Neural progenitor cell (in vitro differentiated cells): ENCODE measurements around the gene BAZ1A. TPM values are rescaled to one million over a fixed set of nuclear protein-coding genes. Genes with fewer than 3 reads are reported as not detected.
A peak's percentile ranks its signal among the peaks of the same experiment; 100 is the strongest.

Experiments
- DNase-seq: peaks from one replicate; pipeline ENCODE4 v3.0.0-alpha.2; 2016; ENCODE audit warnings: low spot score
- H2AFZ ChIP-seq: fragments of 200-600 bp; sonication (generic); replicated peaks from 2 replicates; pipeline ENCODE4 v1.6.1; 2016; ENCODE audit warnings: antibody characterized with exemption
- H3F3A ChIP-seq: fragments of 200-600 bp; sonication (generic); 2 replicates; pipeline ENCODE4 v1.6.1; 2016; ENCODE audit warnings: antibody characterized with exemption, low read depth
- H3K27ac ChIP-seq: fragments of 200-600 bp; sonication (generic); 2 replicates; pipeline ENCODE4 v1.5.1; 2016; ENCODE audit warnings: mild to moderate bottlenecking
- H3K27me3 ChIP-seq: fragments of 200-600 bp; sonication (generic); 2 replicates; pipeline ENCODE4 v1.6.1; 2016; ENCODE audit warnings: mild to moderate bottlenecking, moderate library complexity
- H3K36me3 ChIP-seq: fragments of 200-600 bp; sonication (generic); 2 replicates; pipeline ENCODE4 v1.5.1; 2016
- H3K4me1 ChIP-seq: fragments of 200-600 bp; sonication (generic); 2 replicates; pipeline ENCODE4 v1.6.1; 2016; ENCODE audit warnings: mixed run types
- H3K4me2 ChIP-seq: fragments of 200-600 bp; sonication (generic); 2 replicates; pipeline ENCODE4 v1.6.1; 2016
- H3K4me3 ChIP-seq: fragments of 200-600 bp; sonication (generic); 2 replicates; pipeline ENCODE4 v1.5.1; 2016
- H3K79me2 ChIP-seq: fragments of 200-600 bp; sonication (generic); 2 replicates; pipeline ENCODE4 v1.6.1; 2016; ENCODE audit warnings: low read depth
- H3K9ac ChIP-seq: fragments of 200-600 bp; sonication (generic); 2 replicates; pipeline ENCODE4 v1.6.1; 2016
- H3K9me3 ChIP-seq: fragments of 200-600 bp; sonication (generic); 2 replicates; pipeline ENCODE4 v1.5.1; 2016; ENCODE audit warnings: low read depth
- H4K20me1 ChIP-seq: fragments of 200-600 bp; sonication (generic); 2 replicates; pipeline ENCODE4 v1.6.1; 2016; ENCODE audit warnings: low read depth
- H3K27ac Mint-ChIP-seq: 3 replicates; pipeline ENCODE4 v1.8.0; 2021; ENCODE audit warnings: mixed read lengths
- H3K27me3 Mint-ChIP-seq: 2 replicates; pipeline ENCODE4 v1.8.0; 2022; ENCODE audit warnings: low read depth, mild to moderate bottlenecking, inconsistent platforms, moderate library complexity, mixed read lengths; ENCODE audit not compliant: insufficient read depth
- H3K36me3 Mint-ChIP-seq: 3 replicates; pipeline ENCODE4 v1.8.0; 2021; ENCODE audit warnings: mixed read lengths
- H3K4me1 Mint-ChIP-seq: 3 replicates; pipeline ENCODE4 v1.8.0; 2021; ENCODE audit warnings: mixed read lengths
- H3K4me3 Mint-ChIP-seq: 3 replicates; pipeline ENCODE4 v1.8.0; 2021; ENCODE audit warnings: mild to moderate bottlenecking, moderate library complexity, mixed read lengths
- H3K9me3 Mint-ChIP-seq: 3 replicates; pipeline ENCODE4 v1.8.0; 2020; ENCODE audit warnings: mixed read lengths
- EZH2 ChIP-seq: fragments of 200-600 bp; sonication (generic); IDR thresholded peaks from 2 replicates; pipeline ENCODE4 v1.6.1; 2017; ENCODE audit warnings: antibody characterized with exemption, mild to moderate bottlenecking, moderate library complexity
- EZH2phosphoT487 ChIP-seq: fragments of 200-600 bp; sonication (generic); IDR thresholded peaks from 2 replicates; pipeline ENCODE4 v1.6.1; 2017; ENCODE audit warnings: antibody characterized with exemption
- total RNA-seq: library from RNA; depleted of rRNA; stranded (reverse); fragments of >200 nt; gene quantifications from 2 replicates; pipeline ENCODE4 v1.2.3, GENCODE V29; 2015; ENCODE audit warnings: low replicate concordance
- TF ChIP-seq, protein P1 (sequence below): fragments of 200-600 bp; sonication (generic); IDR thresholded peaks from 2 replicates; pipeline ENCODE4 v1.5.1; 2017; ENCODE audit warnings: antibody characterized with exemption, mild to moderate bottlenecking

The BAZ1A gene
- total RNA-seq, 1 donor from 2014 or later, result 11.5 TPM

DNA sequence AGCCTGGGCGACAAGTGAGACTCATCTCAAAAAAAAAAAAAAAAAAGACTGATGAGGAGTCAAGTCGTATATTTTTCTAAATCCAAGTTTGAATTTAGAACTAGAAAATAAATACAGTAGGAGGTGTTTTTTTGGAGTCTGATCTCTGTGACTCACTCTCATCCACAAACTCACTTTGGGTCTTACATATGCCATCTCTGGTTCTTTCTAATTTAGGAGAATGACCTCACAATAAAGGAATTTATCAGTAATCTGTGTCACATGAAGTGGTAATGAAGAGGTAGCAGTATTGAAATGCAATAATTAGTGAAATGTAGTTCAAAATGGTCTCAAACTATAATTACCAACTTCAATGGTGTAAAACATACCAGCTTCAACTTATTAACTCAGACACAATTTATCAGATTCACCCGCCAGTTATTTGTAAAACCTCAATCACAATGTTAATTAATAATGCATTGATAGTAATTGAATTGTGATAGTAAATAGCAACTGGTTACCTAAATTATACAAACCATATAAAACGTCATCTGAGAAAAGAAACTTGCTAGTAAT, 156.3 kb downstream of the BAZ1A start:
- no peaks in the 10 kb centered on the region for H4K20me1 ChIP-seq
- peaks cover 17% of the 10 kb centered on the region for H3F3A ChIP-seq
- no peak overlapping the region for H3K9ac ChIP-seq
- no peak overlapping the region for H3K4me3 Mint-ChIP-seq
- TF ChIP-seq EZH2, result no peak
- TF ChIP-seq, protein P1, sequence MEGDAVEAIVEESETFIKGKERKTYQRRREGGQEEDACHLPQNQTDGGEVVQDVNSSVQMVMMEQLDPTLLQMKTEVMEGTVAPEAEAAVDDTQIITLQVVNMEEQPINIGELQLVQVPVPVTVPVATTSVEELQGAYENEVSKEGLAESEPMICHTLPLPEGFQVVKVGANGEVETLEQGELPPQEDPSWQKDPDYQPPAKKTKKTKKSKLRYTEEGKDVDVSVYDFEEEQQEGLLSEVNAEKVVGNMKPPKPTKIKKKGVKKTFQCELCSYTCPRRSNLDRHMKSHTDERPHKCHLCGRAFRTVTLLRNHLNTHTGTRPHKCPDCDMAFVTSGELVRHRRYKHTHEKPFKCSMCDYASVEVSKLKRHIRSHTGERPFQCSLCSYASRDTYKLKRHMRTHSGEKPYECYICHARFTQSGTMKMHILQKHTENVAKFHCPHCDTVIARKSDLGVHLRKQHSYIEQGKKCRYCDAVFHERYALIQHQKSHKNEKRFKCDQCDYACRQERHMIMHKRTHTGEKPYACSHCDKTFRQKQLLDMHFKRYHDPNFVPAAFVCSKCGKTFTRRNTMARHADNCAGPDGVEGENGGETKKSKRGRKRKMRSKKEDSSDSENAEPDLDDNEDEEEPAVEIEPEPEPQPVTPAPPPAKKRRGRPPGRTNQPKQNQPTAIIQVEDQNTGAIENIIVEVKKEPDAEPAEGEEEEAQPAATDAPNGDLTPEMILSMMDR, result no peak
- TF ChIP-seq EZH2phosphoT487, result no peak
- no peaks in the 10 kb centered on the region for H3K36me3 ChIP-seq
- no peak overlapping the region for H3K27ac ChIP-seq
- H3K27me3 ChIP-seq, result peaks cover 17% of the 10 kb centered on the region
- no peaks in the 10 kb centered on the region for H3K4me1 ChIP-seq
- no peaks in the 10 kb centered on the region for H3K9me3 ChIP-seq
- H3K36me3 Mint-ChIP-seq, result no peaks in the 10 kb centered on the region
- peaks cover 2% of the 10 kb centered on the region for H3K79me2 ChIP-seq
- H3K9me3 Mint-ChIP-seq, result no peaks in the 10 kb centered on the region
- no peak overlapping the region for H3K4me2 ChIP-seq
- no peak for DNase-seq
- no peak overlapping the region for H3K4me3 ChIP-seq
- no peak overlapping the region for H3K27ac Mint-ChIP-seq
- H2AFZ ChIP-seq, result no peak overlapping the region
- H3K27me3 Mint-ChIP-seq, result peaks cover 4% of the 10 kb centered on the region
- H3K4me1 Mint-ChIP-seq, result peaks cover 7% of the 10 kb centered on the region

DNA sequence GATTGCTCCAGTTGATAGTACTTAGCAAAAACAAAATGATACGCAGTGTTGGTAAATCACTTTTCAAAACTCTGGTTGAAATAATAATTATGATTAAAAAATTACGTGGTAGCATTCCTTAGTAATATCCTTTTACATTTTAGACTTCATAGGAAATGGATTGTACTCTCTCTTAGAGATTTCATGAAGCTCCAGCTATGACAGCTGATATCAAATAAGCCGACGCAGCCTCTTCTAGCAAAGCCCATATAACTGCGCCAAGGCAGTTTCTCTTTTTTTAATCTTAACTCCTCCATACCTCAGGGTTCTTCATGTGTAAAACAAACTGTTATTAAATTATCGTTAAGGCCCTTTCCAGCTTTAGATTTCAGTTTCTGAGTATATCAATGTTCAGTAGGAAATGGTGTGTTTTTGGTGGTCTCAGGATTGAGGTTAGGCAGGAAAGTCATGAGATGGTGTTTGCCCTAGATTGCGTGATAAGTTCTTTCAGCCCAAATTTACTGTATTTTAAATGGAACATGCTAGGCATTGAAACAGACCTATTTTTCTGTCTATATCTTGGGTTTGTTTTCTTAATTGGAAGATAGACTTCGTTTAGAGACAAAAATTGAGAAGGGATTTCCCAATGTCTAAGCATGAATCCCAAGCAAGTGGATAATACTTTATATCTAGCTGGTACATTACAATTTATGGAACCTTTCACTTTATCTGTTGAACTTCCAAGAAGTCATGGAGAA, 159.9 kb downstream of the BAZ1A start:
- no peak overlapping the region for H3K27ac Mint-ChIP-seq
- H3K27ac ChIP-seq, result no peak overlapping the region
- no peaks in the 10 kb centered on the region for H3K9me3 Mint-ChIP-seq
- peaks cover 8% of the 10 kb centered on the region for H3K36me3 Mint-ChIP-seq
- peak overlapping the region; percentile 82 for H3K4me3 Mint-ChIP-seq
- H3K4me1 Mint-ChIP-seq, result peaks cover 17% of the 10 kb centered on the region
- H3K4me3 ChIP-seq, result peak overlapping the region; percentile 73
- H2AFZ ChIP-seq, result peak overlapping the region; percentile 91
- no peak overlapping the region for H3K9ac ChIP-seq
- peaks cover 18% of the 10 kb centered on the region for H3F3A ChIP-seq
- TF ChIP-seq EZH2 (no peak), EZH2phosphoT487 (no peak)
- TF ChIP-seq, protein P1, result no peak
- no peak for DNase-seq
- H3K4me1 ChIP-seq, result peaks cover 13% of the 10 kb centered on the region
- peaks cover 2% of the 10 kb centered on the region for H3K27me3 Mint-ChIP-seq
- peaks cover 15% of the 10 kb centered on the region for H3K36me3 ChIP-seq
- H3K4me2 ChIP-seq, result peak overlapping the region; percentile 81
- peaks cover 28% of the 10 kb centered on the region for H3K79me2 ChIP-seq
- H3K27me3 ChIP-seq, result peaks cover 17% of the 10 kb centered on the region
- H3K9me3 ChIP-seq, result no peaks in the 10 kb centered on the region
- H4K20me1 ChIP-seq, result no peaks in the 10 kb centered on the region

DNA sequence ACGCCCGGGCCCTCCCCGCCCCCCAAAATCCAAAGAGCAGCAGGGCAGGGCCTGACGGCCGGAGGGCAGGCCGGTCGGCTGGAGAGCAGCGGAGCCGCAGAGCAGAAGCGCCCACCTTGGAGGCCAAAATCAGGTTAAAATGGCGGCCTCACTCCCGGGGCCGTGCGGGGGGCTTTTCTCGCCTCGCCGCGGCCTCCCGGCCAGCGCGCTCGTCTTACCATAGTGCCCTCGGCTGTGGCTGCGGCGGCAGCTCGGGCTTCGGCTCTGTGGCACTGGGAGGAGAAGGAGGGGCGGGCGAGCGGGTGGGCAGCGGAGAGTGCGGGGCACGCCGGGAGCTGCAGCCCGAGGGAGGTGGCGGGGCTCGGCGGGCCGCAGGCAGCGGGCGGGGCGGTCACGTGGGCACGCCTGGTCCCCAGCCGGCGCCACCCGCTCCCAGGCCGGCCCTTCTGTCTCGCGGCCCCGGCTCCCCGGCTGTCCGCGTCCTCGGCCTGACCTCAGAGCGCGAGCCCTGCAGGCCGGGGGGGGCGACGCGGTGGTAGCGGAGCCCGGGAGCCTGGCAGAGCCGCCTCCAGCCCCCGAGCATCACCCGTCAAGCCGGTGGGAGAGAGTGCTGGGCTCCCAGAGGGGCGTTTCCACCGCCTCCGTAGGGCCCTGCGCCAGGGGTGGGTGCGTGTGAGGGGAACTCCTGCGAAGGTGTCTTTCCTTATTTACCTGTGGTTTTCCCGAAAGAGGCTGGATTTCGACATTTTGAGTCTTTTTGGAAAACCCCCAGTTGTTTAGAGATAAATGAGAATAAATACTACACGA, 160.6 kb downstream of the BAZ1A start, which contains the start of gene CFL2:
TSS of gene CFL2 (minus strand) at position 274 of the 807 bp plus-strand sequence. CDS start at position 221, 53 bp downstream.
- peaks cover 13% of the 10 kb centered on the region for H3K4me1 ChIP-seq
- H3K36me3 ChIP-seq, result peaks cover 15% of the 10 kb centered on the region
- H3K27me3 ChIP-seq, result peaks cover 17% of the 10 kb centered on the region
- Mint-ChIP-seq H3K36me3 (peaks cover 8% of the 10 kb centered on the region), H3K4me3 (peak within 1 kb of the TSS; percentile 96), H3K27me3 (peaks cover 2% of the 10 kb centered on the region), H3K27ac (peak within 1 kb of the TSS; percentile 5), H3K9me3 (no peaks in the 10 kb centered on the region), H3K4me1 (peaks cover 17% of the 10 kb centered on the region)
- peak; percentile 55 for TF ChIP-seq EZH2
- TF ChIP-seq, protein P1, result no peak
- H4K20me1 ChIP-seq, result no peaks in the 10 kb centered on the region
- peak within 1 kb of the TSS; percentile 69 for H3K9ac ChIP-seq
- peaks cover 28% of the 10 kb centered on the region for H3K79me2 ChIP-seq
- H2AFZ ChIP-seq, result peak within 1 kb of the TSS; percentile 91
- H3K9me3 ChIP-seq, result no peaks in the 10 kb centered on the region
- peak; percentile 94 for DNase-seq
- peak within 1 kb of the TSS; percentile 84 for H3K27ac ChIP-seq
- peaks cover 18% of the 10 kb centered on the region for H3F3A ChIP-seq
- peak within 1 kb of the TSS; percentile 81 for H3K4me2 ChIP-seq
- H3K4me3 ChIP-seq, result peak within 1 kb of the TSS; percentile 73
